SK-N-SH (cell line): Measurements from ENCODE around the gene SHROOM4. TPM values are rescaled to one million over a fixed set of nuclear protein-coding genes. Genes with fewer than 3 reads are reported as not detected.

Experiments used
- CTCF ChIA-PET: fragments of 300-600, 350-600 bp; formaldehyde crosslinking; extraction: SDS; loops from one replicate; lab custom pipeline; 2021; lab: Yijun Ruan, JAX
- POLR2A ChIA-PET: fragments of 350-600 bp; sonication (Branson Sonifier 250); formaldehyde crosslinking; extraction: SDS; loops from one replicate; lab custom pipeline; 2020; ENCODE audit warnings: antibody characterized with exemption, inconsistent platforms; lab: Yijun Ruan, JAX
- DNase-seq: peaks from one replicate; pipeline ENCODE4 v3.0.0; 2012
- H2AFZ ChIP-seq: fragments of 200-600 bp; sonication (generic); 2 replicates; pipeline ENCODE4 v1.8.1; 2016; ENCODE audit warnings: antibody characterized with exemption, mild to moderate bottlenecking, low read depth
- H3F3A ChIP-seq: fragments of 200-600 bp; sonication (generic); replicated peaks from 2 replicates; pipeline ENCODE3; 2016; ENCODE audit warnings: antibody characterized with exemption, mild to moderate bottlenecking; ENCODE audit not compliant: insufficient read depth
- H3K27ac ChIP-seq, 2 experiments: fragments of 200-500 bp in 1 of 2; fragments of 200-600 bp in 1 of 2; sonication (Bioruptor generic) in 1 of 2; sonication (generic), shearing (Covaris generic) in 1 of 2; 2 replicates each; pipeline versions ENCODE4 v1.5.1 to v1.6.1; 2014 to 2016; ENCODE audit warnings: low read depth in 2 of 2, inconsistent platforms in 1 of 2, low read length in 1 of 2, mild to moderate bottlenecking in 1 of 2, mixed read lengths in 1 of 2
- H3K27me3 ChIP-seq: fragments of 200-600 bp; sonication (generic), shearing (Covaris generic); 2 replicates; pipeline ENCODE4 v1.6.1; 2016; ENCODE audit warnings: mixed run types; ENCODE audit not compliant: insufficient read depth
- H3K36me3 ChIP-seq, 2 experiments: fragments of 200-500 bp in 1 of 2; fragments of 200-600 bp in 1 of 2; sonication (Bioruptor generic) in 1 of 2; sonication (generic) in 1 of 2; replicated peaks in 1 of 2; 2 replicates each; pipeline versions ENCODE3 to v1.5.1; 2014 to 2016; ENCODE audit warnings: low read length in 1 of 2, mild to moderate bottlenecking in 1 of 2; ENCODE audit not compliant: insufficient read depth in 2 of 2, control insufficient read depth in 1 of 2
- H3K4me1 ChIP-seq, 2 experiments: fragments of 200-500 bp in 1 of 2; fragments of 200-600 bp in 1 of 2; sonication (Bioruptor generic) in 1 of 2; sonication (generic), shearing (Covaris generic) in 1 of 2; 2 replicates each; pipeline versions ENCODE4 v1.5.1 to v1.6.1; 2014 to 2016; ENCODE audit warnings: low read depth in 1 of 2, low read length in 1 of 2, mixed run types in 1 of 2; ENCODE audit not compliant: insufficient read depth in 2 of 2, control insufficient read depth in 1 of 2
- H3K4me2 ChIP-seq: fragments of 200-600 bp; sonication (generic), shearing (Covaris generic); 2 replicates; pipeline ENCODE4 v1.6.1; 2017; ENCODE audit warnings: mixed run types
- H3K4me3 ChIP-seq, 2 experiments: fragments of 200-500 bp in 1 of 2; fragments of 200-600 bp in 1 of 2; sonication (Bioruptor generic) in 1 of 2; sonication (generic), shearing (Covaris generic) in 1 of 2; 2 replicates each; pipeline versions ENCODE4 v1.5.1 to v1.8.1; 2014 to 2016; ENCODE audit warnings: low read depth in 2 of 2, inconsistent platforms in 1 of 2, low read length in 1 of 2, mild to moderate bottlenecking in 1 of 2, mixed read lengths in 1 of 2, moderate library complexity in 1 of 2
- H3K79me2 ChIP-seq: fragments of 200-600 bp; sonication (generic); 2 replicates; pipeline ENCODE4 v1.8.1; 2017; ENCODE audit warnings: mild to moderate bottlenecking; ENCODE audit not compliant: insufficient read depth
- H3K9ac ChIP-seq: fragments of 200-600 bp; sonication (generic); 2 replicates; pipeline ENCODE4 v1.6.1; 2017; ENCODE audit warnings: mixed run types
- H3K9me2 ChIP-seq: fragments of 200-600 bp; sonication (generic); 2 replicates; pipeline ENCODE4 v1.6.1; 2017; ENCODE audit warnings: mixed run types
- H3K9me3 ChIP-seq: fragments of 200-600 bp; sonication (generic); 2 replicates; pipeline ENCODE4 v1.6.1; 2017; ENCODE audit warnings: mixed run types, mild to moderate bottlenecking, moderate library complexity
- H4K20me1 ChIP-seq: fragments of 200-600 bp; sonication (generic); 2 replicates; pipeline ENCODE4 v1.6.1; 2017; ENCODE audit warnings: mild to moderate bottlenecking, mixed run types; ENCODE audit not compliant: insufficient read depth
- CTCF ChIP-seq: fragments of 200-600 bp; sonication (generic); IDR thresholded peaks from 2 replicates; pipeline ENCODE4 v1.6.1; 2017; ENCODE audit warnings: antibody characterized with exemption, mild to moderate bottlenecking, moderate library complexity
- FOSL2 ChIP-seq: IDR thresholded peaks from 2 replicates; pipeline ENCODE4 v1.4.0; 2012; ENCODE audit warnings: low read depth, mild to moderate bottlenecking, moderate library complexity, borderline replicate concordance
- FOXJ3 ChIP-seq: sonication (generic); formaldehyde crosslinking; IDR thresholded peaks from 2 replicates; pipeline ENCODE4 v1.5.1; 2020; ENCODE audit warnings: mild to moderate bottlenecking, missing genetic modification reagents
- GATA2 ChIP-seq: sonication (generic); formaldehyde crosslinking; IDR thresholded peaks from 2 replicates; pipeline ENCODE4 v1.5.0; 2020; ENCODE audit warnings: mild to moderate bottlenecking, missing genetic modification reagents
- IRF3 ChIP-seq: fragments of 150-350 bp; IDR thresholded peaks from 2 replicates; pipeline ENCODE4 v1.6.1; 2016; ENCODE audit warnings: mild to moderate bottlenecking, low read depth, low read length
- JUND ChIP-seq: IDR thresholded peaks from 2 replicates; pipeline ENCODE4 v1.4.0; 2012
- MAX ChIP-seq: IDR thresholded peaks from 2 replicates; pipeline ENCODE4 v1.4.0; 2012; ENCODE audit warnings: low read depth
- MEF2A ChIP-seq: IDR thresholded peaks from 2 replicates; pipeline ENCODE4 v1.4.0; 2012; ENCODE audit warnings: low read depth, borderline replicate concordance
- MXI1 ChIP-seq: IDR thresholded peaks from 2 replicates; pipeline ENCODE4 v1.6.1; 2012; ENCODE audit warnings: mild to moderate bottlenecking, low read depth, low read length, improper control_type of control experiment
- NRF1 ChIP-seq: IDR thresholded peaks from 2 replicates; pipeline ENCODE4 v1.6.1; 2012; ENCODE audit warnings: low read depth, mild to moderate bottlenecking, low read length
- PBX3 ChIP-seq: IDR thresholded peaks from 2 replicates; pipeline ENCODE4; 2012
- POLR2AphosphoS5 ChIP-seq: IDR thresholded peaks from 2 replicates; pipeline ENCODE4 v1.6.1; 2012; ENCODE audit warnings: low read depth, low read length
- REST ChIP-seq: IDR thresholded peaks from 2 replicates; pipeline ENCODE4 v1.6.1; 2012; ENCODE audit warnings: mild to moderate bottlenecking, low read depth, low read length, moderate library complexity
- RFX5 ChIP-seq: IDR thresholded peaks from 2 replicates; pipeline ENCODE4 v1.6.1; 2012; ENCODE audit warnings: mild to moderate bottlenecking, improper control_type of control experiment, low read length
- RXRA ChIP-seq: IDR thresholded peaks from 2 replicates; pipeline ENCODE4 v1.4.0; 2012; ENCODE audit warnings: low read depth, mild to moderate bottlenecking, borderline replicate concordance
- SIN3A ChIP-seq: IDR thresholded peaks from 2 replicates; pipeline ENCODE4 v1.6.1; 2012; ENCODE audit warnings: low read depth, mild to moderate bottlenecking, low read length, moderate library complexity, borderline replicate concordance
- SMC3 ChIP-seq: IDR thresholded peaks from 2 replicates; pipeline ENCODE4 v1.6.1; 2012; ENCODE audit warnings: low read depth, low read length, improper control_type of control experiment
- TAF1 ChIP-seq: IDR thresholded peaks from 2 replicates; pipeline ENCODE4 v1.6.1; 2012; ENCODE audit warnings: low read depth, mild to moderate bottlenecking, low read length, moderate library complexity, borderline replicate concordance
- TCF12 ChIP-seq: IDR thresholded peaks from 2 replicates; pipeline ENCODE4 v1.4.0; 2012
- USF1 ChIP-seq: IDR thresholded peaks from 2 replicates; pipeline ENCODE4 v1.4.0; 2012; ENCODE audit warnings: low read depth, borderline replicate concordance
- YY1 ChIP-seq: IDR thresholded peaks from 2 replicates; pipeline ENCODE4 v1.4.0; 2012; ENCODE audit warnings: low read depth, mild to moderate bottlenecking
- WGBS: methylation state at CpG from one replicate; pipeline ENCODE4 v1.1.6; 2017; ENCODE audit warnings: low lambda C conversion rate; 5-methylcytosine and 5-hydroxymethylcytosine counted together
- polyA plus RNA-seq, 3 experiments: library from polyadenylated mRNA; depleted of rRNA; stranded (reverse); fragments of >200 nt; gene quantifications; 2 replicates each; pipeline ENCODE4 v1.2.3, GENCODE V29; 2012

SHROOM4 gene
- polyA plus RNA-seq, 1 of the 3 experiments (the other 2 are of a cell fraction): 0.31 TPM

- TF ChIP-seq PBX3 (no peak), CTCF (no peak), USF1 (no peak), TAF1 (no peak), RXRA (no peak), JUND (no peak), SMC3 (no peak), POLR2AphosphoS5 (no peak)
These were observed 1.1 kb upstream of the SHROOM4 start (continued) for GRCh38 chrX:50815120-50815519.

- H3K4me1 ChIP-seq: no peaks in the 10 kb centered on the region; a peak in 1 of 4 replicates
- H3K27ac ChIP-seq: no peak overlapping the region
- H3K27me3 ChIP-seq: peaks cover 37% of the 10 kb centered on the region; the same call in 1 of the 2 replicates
- H3F3A ChIP-seq: no peaks in the 10 kb centered on the region
- ChIA-PET POLR2A (no interaction called here), CTCF (no interaction called here)
- H3K79me2 ChIP-seq: no peaks in the 10 kb centered on the region
- no peaks in the 10 kb centered on the region for H3K9me2 ChIP-seq
- peak overlapping the region; percentile 46; the same call in 1 of the 2 replicates for H2AFZ ChIP-seq
- H4K20me1 ChIP-seq: no peaks in the 10 kb centered on the region
- DNase-seq: no peak
- no peak overlapping the region; the same call in 1 of the 2 replicates for H3K9ac ChIP-seq
- no peak overlapping the region for H3K4me3 ChIP-seq
- no peaks in the 10 kb centered on the region for H3K36me3 ChIP-seq
- no peaks in the 10 kb centered on the region for H3K9me3 ChIP-seq
- 55% methylated on average over 4 of the region's 6 CpGs for WGBS
- peak overlapping the region; percentile 73; the same call in 1 of the 2 replicates for H3K4me2 ChIP-seq
- no peak for TF ChIP-seq GATA2 (CRISPR knock-in tag)
- TF ChIP-seq SIN3A: no peak
- no peak for TF ChIP-seq POLR2AphosphoS5
- no peak for TF ChIP-seq TAF1
- no peak for TF ChIP-seq MAX
- TF ChIP-seq FOXJ3: no peak
- no peak for TF ChIP-seq MEF2A
- TF ChIP-seq MXI1: no peak
- no peak for TF ChIP-seq TCF12
- TF ChIP-seq REST: no peak
- no peak for TF ChIP-seq YY1
- no peak for TF ChIP-seq NRF1
- TF ChIP-seq RFX5: no peak
- no peak for TF ChIP-seq JUND
- TF ChIP-seq CTCF: no peak
- TF ChIP-seq IRF3: no peak
- TF ChIP-seq FOSL2: no peak
- TF ChIP-seq RXRA: no peak
These were observed 707 bp upstream of the SHROOM4 start for GRCh38 chrX:50814701-50815100.
